ENCODE results near the gene TMPRSS7. TPM values are rescaled to one million over a fixed set of nuclear protein-coding genes. Genes with fewer than 3 reads are reported as not detected.

TMPRSS7 gene
- polyA plus RNA-seq, 1 donor from 2014 or later: 0.52 TPM

- no peaks in the 10 kb centered on the region for H3K9me2 ChIP-seq (ENCODE audit: insufficient read depth, low read length)
- H3F3A ChIP-seq (ENCODE audit: insufficient read depth, low read length, poor library complexity, severe bottlenecking): no peaks in the 10 kb centered on the region
- no peaks in the 10 kb centered on the region for H4K20me1 ChIP-seq (ENCODE audit: insufficient read depth)
- no peak overlapping the region for H3K4me3 ChIP-seq (ENCODE audit: low read length)
- no peak overlapping the region for H3K4me2 ChIP-seq (ENCODE audit: low read length)
- TF ChIP-seq SMC3 (conservative IDR thresholded peaks at IDR 0.05; ENCODE audit: poor library complexity) (no peak), RAD21 (conservative IDR thresholded peaks at IDR 0.05) (no peak), CTCF (IDR thresholded peaks at IDR 0.05; ENCODE audit: poor library complexity, severe bottlenecking) (no peak), EP300 (conservative IDR thresholded peaks at IDR 0.05; ENCODE audit: poor library complexity, severe bottlenecking) (no peak), REST (IDR thresholded peaks at IDR 0.05; ENCODE audit: borderline replicate concordance) (no peak), MXI1 (conservative IDR thresholded peaks at IDR 0.05; ENCODE audit: poor library complexity, severe bottlenecking) (no peak), TAF1 (IDR thresholded peaks at IDR 0.05; ENCODE audit: low read depth) (no peak), EZH2 (IDR thresholded peaks at IDR 0.05; ENCODE audit: borderline replicate concordance, insufficient read depth, low read length, poor library complexity, severe bottlenecking) (no peak), POLR2AphosphoS5 (IDR thresholded peaks at IDR 0.05) (no peak)
- peaks cover 21% of the 10 kb centered on the region for H3K36me3 ChIP-seq (ENCODE audit: insufficient read depth, low read length)
- no peaks in the 10 kb centered on the region for H3K9me3 ChIP-seq (ENCODE audit: low read length)
- H3K27me3 ChIP-seq (ENCODE audit: insufficient read depth, low read depth, low read length): no peaks in the 10 kb centered on the region
- H3K9ac ChIP-seq (ENCODE audit: low read length): no peak overlapping the region
- H3K27ac ChIP-seq (ENCODE audit: low read length): no peak overlapping the region
- H2AFZ ChIP-seq (ENCODE audit: low read depth, low read length): no peak overlapping the region
- H3K79me2 ChIP-seq (replicated peaks; ENCODE audit: insufficient read depth, low read length): peaks cover 42% of the 10 kb centered on the region
Measured at GRCh38 chr3:112007633-112008032, 26.9 kb upstream of the TMPRSS7 start.

GRCh38 chr3:112009670-112010069 is 24.9 kb upstream of the TMPRSS7 start:
- H3K36me3 ChIP-seq (ENCODE audit: insufficient read depth, low read length): peaks cover 16% of the 10 kb centered on the region
- H3K9ac ChIP-seq (ENCODE audit: low read length): no peak overlapping the region
- no peaks in the 10 kb centered on the region for H3K27me3 ChIP-seq (ENCODE audit: insufficient read depth, low read depth, low read length)
- no peak overlapping the region for H2AFZ ChIP-seq (ENCODE audit: low read depth, low read length)
- no peak overlapping the region for H3K4me3 ChIP-seq (ENCODE audit: low read length)
- H3K9me3 ChIP-seq (ENCODE audit: low read length): no peaks in the 10 kb centered on the region
- H3F3A ChIP-seq (ENCODE audit: insufficient read depth, low read length, poor library complexity, severe bottlenecking): no peaks in the 10 kb centered on the region
- no peaks in the 10 kb centered on the region for H4K20me1 ChIP-seq (ENCODE audit: insufficient read depth)
- no peak overlapping the region for H3K27ac ChIP-seq (ENCODE audit: low read length)
- H3K4me2 ChIP-seq (ENCODE audit: low read length): no peak overlapping the region
- TF ChIP-seq EP300 (conservative IDR thresholded peaks at IDR 0.05; ENCODE audit: poor library complexity, severe bottlenecking) (no peak), MXI1 (conservative IDR thresholded peaks at IDR 0.05; ENCODE audit: poor library complexity, severe bottlenecking) (no peak), RAD21 (conservative IDR thresholded peaks at IDR 0.05) (no peak)
- H3K9me2 ChIP-seq (ENCODE audit: insufficient read depth, low read length): no peaks in the 10 kb centered on the region
- H3K79me2 ChIP-seq (replicated peaks; ENCODE audit: insufficient read depth, low read length): peaks cover 22% of the 10 kb centered on the region

GRCh38 chr3:112010636-112011035 is 23.9 kb upstream of the TMPRSS7 start:
- Histone ChIP-seq H3F3A (ENCODE audit: insufficient read depth, low read length, poor library complexity, severe bottlenecking) (no peaks in the 10 kb centered on the region), H3K36me3 (ENCODE audit: insufficient read depth, low read length) (peaks cover 11% of the 10 kb centered on the region), H3K79me2 (replicated peaks; ENCODE audit: insufficient read depth, low read length) (peaks cover 14% of the 10 kb centered on the region), H3K9me3 (ENCODE audit: low read length) (no peaks in the 10 kb centered on the region), H3K9me2 (ENCODE audit: insufficient read depth, low read length) (no peaks in the 10 kb centered on the region), H3K27me3 (ENCODE audit: insufficient read depth, low read depth, low read length) (no peaks in the 10 kb centered on the region), H3K9ac (ENCODE audit: low read length) (no peak overlapping the region), H3K27ac (ENCODE audit: low read length) (no peak overlapping the region), H3K4me2 (ENCODE audit: low read length) (no peak overlapping the region), H2AFZ (ENCODE audit: low read depth, low read length) (no peak overlapping the region), H3K4me3 (ENCODE audit: low read length) (no peak overlapping the region), H4K20me1 (ENCODE audit: insufficient read depth) (no peaks in the 10 kb centered on the region)
- TF ChIP-seq CTCF (IDR thresholded peaks at IDR 0.05; ENCODE audit: poor library complexity, severe bottlenecking): no peak
- TF ChIP-seq RAD21 (conservative IDR thresholded peaks at IDR 0.05): no peak
- no peak for TF ChIP-seq POLR2AphosphoS5 (IDR thresholded peaks at IDR 0.05)
- TF ChIP-seq MXI1 (conservative IDR thresholded peaks at IDR 0.05; ENCODE audit: poor library complexity, severe bottlenecking): no peak
- no peak for TF ChIP-seq SMC3 (conservative IDR thresholded peaks at IDR 0.05; ENCODE audit: poor library complexity)
- no peak for TF ChIP-seq REST (IDR thresholded peaks at IDR 0.05; ENCODE audit: borderline replicate concordance)
- no peak for TF ChIP-seq TAF1 (IDR thresholded peaks at IDR 0.05; ENCODE audit: low read depth)
- TF ChIP-seq EP300 (conservative IDR thresholded peaks at IDR 0.05; ENCODE audit: poor library complexity, severe bottlenecking): no peak
- no peak for TF ChIP-seq EZH2 (IDR thresholded peaks at IDR 0.05; ENCODE audit: borderline replicate concordance, insufficient read depth, low read length, poor library complexity, severe bottlenecking)
